CD4-positive, alpha-beta T cell treated with Interleukin-15 for 1 hour (primary cell): ENCODE measurements around the gene DNASE1L1.

Experiments
- DNase-seq: peaks from one replicate; pipeline ENCODE4 v3.0.0-alpha.2; 2020

Gene DNASE1L1

DNA sequence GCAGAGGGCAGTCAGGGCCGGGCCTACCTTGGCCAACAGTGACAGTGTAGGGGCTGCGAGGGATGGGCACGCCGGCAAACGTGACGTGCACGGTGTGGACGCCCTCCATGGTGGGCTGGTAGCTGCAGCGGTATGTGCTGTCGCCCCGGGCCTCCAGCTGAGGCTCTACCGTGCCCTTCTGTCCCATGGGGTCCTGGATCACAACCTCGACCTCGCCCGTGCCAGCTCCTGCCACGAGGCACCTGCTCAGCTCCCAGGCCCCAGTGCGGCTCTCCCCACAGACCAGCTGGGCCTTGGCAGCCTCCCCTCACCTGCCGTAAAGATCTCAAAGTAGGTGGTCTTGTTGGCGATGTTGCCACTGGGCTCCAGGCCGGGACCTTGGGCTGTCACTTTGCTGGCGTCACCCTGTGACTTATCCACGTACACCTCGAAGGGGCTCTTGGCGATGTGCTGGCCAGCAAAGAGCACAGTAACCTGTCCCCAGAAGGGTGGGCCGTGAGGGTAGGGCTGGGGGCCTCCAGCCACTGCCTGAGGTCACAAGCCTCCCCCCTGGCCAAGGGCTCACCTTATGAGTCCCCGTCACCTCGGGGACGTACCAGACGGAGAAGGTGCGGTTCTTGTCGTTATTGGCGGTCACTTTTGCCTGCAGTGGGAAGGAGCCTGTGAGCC lies 42.9 kb downstream of the DNASE1L1 start:
- no peak for DNase-seq

DNA sequence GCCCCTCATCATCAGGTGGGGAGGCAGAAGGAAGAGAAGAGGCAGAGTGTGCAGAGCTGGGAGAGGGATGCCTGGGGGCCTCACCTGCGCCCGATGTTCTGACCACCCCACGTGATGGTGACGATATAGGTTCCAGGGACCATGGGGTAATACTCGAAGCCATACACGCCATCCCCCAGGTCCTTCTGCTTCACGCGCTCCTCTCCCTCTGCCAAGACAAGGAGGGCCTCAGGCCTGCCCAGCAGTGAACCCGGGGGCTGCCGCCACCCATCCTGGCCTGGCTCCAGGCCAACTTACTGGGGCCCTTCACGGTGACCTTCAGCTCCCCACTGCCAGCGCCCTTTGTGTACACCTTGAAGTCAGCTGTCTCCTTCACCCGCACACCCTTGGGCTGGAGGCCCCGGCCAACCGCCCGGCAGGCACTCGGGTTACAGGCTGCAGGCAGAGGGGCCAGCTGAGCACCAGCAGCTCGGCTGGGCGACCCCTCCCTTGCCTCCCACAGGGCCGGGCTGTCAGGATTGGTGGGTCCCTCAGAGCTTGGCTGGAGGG lies 43.9 kb downstream of the DNASE1L1 start:
- no peak for DNase-seq

DNA sequence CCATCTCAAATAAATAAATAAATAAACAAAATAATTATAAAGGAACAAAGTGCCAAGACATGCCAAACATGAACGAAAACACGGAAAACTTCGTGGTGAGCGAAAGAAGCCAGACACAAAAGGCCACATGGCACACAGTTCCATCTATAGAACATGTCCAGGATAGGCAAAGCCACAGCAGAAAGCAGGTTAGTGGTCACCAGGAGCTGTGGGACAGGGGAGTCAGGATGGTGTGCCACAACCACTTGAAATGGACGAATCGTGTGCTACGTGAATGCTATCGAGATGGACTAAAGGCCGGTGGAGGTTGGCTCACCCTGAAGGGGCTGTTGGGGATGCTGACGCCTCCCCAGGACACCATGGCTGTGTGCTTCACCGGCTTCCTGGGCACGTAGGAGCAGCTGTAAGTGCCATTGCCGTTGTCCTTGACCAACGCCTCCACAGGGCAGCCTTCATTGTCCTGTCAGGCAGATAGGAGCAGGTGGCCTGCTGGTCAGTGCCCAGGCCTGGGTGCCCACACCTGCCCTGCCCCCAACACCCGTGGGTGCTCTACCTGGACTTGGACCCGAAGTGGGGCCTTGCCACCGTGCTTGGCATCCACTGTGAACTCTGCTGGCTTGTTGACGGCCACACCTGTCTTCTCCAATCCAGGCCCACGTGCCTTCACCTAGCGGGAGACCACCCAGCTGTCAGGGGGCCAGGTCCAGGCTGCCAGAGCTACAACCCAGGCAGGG lies 45.2 kb downstream of the DNASE1L1 start:
- DNase-seq = no peak

DNA sequence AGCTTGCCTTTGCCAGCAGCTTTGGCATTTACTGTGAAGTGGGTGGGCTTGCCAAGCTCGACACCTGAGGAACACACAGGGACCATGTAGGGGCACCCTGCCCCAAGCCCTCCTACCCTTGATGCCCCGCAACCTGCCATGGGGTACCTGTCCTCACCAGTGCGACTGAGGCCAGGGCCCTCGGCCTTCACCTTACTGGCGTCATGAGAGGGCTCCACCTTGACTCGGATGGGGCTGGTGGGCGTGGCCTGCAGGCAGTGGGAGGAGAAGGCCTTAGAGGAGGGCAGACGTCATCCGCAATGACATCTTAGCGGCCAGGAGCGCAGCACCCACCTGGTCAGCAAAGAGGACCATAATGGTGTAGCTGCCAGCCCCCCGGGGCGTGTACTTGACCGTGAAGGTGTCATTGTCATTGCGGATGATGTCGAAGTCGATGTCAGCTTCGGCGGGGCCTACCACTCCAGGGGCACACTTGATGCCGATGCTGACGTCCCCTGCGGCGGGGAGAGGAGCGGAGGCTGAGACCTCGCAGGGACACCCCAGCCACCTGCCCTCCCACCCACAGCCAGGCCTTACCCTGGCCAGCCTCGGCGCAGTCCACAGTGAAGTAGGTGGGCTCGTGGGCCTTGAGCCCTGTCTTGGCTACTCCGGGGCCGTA lies 46.8 kb downstream of the DNASE1L1 start:
- DNase-seq = no peak

DNA sequence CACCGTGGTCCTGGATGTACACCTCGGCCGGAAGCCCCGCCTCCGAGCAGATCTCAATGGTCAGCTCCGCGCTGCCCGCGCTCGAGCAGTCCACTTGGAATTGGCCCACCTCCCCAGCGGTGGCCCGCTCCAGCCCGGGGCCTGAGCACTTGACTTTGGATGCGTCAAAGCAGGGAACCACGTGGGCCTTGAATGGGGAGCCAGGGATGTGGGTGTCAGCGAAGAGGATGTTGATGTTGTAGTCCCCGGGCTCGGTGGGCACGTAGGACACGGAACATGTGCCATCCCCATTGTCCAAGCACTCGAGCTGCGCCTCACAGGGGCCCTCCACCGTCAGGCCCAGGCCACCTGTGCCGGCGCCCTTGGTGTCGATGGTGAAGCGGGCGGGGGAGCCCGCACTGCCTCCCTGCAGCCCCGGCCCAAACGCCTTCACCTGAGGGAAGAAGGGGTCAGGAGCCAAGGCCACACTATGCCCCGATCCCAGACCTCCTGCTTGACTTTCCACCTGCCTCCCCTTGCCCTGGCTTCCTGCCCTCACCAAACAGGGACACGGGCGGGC lies 48.8 kb downstream of the DNASE1L1 start:
- no peak for DNase-seq

DNA sequence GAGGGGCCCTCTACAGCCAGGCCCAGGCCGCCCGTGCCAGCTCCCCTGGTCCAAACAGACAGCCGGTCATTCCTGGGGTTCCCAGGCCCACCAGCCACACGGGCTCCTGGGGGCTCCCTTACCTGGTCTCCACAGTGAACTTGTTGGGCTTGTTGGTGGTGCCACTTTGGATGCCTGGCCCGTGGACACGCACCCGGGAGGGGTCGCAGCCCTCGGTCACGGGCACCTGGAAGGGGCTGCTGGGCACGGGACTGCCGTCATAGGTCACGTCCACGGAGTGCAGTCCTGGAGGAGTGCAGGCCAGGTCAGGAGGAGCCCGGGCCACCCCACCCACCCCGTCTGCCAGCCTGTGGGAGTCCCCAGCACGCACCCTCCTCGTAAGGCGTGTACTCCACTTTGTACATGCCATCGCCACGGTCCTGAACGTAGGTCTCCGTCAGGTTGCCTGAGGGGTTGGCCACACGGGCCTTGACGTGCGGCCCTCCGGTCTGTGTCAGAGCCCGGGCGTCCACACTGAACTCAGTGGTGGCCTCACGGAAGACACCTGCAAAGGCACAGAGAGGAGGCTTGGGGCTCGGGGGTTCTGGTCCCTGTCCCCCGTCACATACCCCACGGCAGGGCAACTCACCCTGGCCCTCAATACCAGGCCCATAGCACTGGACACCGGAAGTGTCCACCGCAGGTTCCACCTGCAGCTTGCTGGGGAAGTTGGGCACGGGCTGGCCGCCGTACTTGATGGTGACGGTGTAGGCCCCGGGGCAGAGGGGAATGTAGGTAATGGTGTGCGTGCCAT lies 49.5 kb downstream of the DNASE1L1 start:
- DNase-seq = no peak

DNA sequence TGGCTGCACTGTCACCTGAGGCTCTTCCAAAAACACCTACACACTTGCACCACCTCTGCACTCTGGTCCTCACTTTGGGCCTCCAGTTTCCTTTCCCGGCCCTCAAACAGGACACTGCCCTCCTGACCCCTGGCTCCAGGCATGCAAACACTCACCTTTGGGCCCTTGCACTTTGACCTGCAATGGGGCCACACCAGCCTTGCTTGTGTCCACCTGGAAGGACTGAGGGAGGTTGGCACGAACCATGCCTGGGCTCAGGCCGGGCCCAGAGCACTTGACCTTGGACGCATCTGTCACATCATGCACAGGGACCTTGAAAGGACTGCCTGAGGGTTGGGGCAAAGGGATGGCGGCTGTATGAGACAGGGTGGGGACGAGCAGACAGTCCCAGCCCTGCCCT lies 50.2 kb downstream of the DNASE1L1 start:
- DNase-seq = no peak

DNA sequence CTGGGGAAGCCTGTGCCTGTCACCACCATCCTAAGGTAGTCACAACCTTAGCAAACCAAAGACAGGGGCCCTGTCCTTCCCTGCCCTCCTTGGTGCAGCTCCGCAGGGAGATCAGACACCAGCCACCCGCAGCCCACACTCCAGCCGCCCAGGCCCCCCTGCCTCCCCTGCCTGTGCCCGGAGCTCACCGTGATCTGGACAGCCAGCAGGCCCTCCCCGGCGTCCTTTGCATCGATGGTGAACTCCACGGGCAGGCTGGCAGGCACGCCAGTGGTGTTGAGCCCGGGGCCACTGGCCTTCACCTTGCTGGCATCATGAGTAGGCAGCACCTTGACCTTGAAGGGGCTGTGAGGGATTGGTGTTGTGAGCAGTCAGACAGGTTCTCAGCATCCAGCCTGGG lies 51.0 kb downstream of the DNASE1L1 start:
- no peak for DNase-seq

DNA sequence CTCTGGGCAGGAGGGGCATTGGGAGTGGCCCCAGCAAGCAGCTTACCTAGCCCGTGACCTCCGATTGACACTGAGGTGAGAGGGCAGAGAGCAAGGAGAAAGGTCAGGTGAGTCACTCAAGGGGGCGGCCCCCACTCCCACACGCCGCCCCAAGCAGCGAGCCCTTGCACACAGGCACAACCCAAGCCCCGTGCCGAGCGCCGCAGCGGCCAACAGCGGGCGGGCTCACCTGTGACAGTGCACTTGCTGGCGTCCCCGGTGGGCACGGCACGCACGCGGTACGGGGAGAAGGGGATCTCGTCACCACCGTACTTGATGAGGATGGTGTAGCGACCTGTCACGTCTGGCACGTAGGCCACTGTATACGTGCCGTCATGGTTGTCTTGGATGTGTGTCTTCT lies 51.8 kb downstream of the DNASE1L1 start:
- DNase-seq = no peak

DNA sequence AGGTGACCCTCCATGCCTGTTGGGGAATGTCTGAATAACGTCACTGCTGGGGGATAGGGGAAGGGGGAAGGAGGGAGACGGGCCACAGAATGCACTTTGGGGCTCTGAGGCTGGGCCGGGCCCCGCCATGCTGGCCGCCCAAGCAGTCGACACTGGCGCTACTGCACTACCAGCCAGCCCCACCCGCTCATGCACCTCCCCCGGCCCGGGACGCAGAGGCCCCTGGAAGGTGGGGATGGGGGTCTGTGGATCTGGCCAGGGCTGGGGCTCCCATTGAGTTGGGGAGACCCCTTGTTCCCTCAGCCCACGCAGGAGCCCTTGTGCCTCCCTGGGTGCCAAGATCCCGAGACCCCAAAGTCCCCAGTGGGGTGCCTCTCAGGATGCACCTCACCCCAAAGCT lies 52.5 kb downstream of the DNASE1L1 start:
- DNase-seq = no peak

DNA sequence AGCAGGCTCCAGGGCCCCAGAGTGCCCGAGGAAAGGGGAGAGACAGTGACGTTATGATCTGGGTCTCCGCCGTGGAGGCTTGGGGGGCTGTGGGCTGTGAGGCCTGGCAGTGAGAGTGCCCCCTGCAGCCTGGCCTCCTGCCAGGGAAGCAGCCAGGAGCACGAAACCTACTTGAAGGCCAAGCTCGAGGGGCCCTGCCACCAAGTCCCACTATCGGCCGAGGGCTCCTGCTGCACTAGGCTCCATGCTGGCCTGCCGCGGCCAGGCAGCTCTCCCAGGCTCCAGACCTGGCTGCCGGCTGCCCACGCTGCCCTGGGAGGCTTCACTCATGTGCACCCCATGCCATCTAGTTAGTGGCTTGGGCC lies 53.3 kb downstream of the DNASE1L1 start:
- no peak for DNase-seq

DNA sequence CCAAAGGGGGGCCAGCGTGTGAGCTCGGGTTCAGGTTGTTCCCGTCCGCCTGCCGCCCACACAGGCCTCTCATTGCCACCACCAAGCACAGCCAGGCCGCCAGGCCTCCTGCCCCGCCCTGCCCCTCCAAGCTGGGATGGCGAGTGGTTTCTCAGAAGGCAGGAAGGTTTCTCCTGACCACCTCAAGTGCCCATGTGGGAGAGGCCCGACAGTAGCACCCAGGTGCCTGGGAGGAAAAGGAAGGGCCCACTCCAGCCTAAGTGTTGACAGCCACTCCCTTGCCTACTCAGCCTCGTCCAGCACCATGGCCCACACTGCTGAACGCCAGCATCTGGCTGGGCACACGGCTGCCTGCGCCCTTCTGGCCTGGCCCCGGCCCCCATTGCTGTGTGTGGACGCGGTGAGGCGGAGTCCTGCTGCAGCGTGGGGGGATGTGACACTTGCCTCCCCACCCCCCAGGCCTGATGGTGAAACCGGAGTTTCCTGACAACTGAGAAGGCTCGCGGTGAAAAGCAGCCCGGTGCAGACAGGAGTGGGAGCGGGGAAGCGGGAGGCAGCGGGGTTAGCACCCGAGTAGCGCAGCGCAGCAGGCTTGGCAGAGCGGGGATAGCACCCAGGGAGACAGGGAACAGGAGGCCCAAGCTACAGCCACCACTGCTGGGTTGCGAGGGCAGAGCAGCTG lies 53.8 kb downstream of the DNASE1L1 start:
- no peak for DNase-seq

DNA sequence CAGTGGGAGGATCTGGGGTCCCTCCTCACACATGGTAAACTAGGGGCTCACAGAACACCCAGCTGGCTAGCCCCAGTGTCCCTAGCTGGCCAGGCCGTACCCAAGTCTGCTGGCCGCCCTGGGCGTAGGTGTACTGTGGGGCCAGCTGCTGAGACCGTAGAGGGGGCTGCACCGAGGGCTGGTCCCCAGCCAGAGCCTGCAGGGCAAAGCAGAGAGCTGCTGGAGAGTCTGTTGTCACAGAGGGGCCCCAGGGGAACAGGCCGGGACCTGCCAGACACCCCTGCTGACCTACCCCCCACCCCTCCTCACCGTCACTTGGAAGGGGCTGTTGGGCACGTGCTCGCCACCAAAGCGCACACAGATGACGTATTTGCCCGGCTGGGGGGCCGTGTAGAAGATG lies 54.5 kb downstream of the DNASE1L1 start:
- DNase-seq = no peak

DNA sequence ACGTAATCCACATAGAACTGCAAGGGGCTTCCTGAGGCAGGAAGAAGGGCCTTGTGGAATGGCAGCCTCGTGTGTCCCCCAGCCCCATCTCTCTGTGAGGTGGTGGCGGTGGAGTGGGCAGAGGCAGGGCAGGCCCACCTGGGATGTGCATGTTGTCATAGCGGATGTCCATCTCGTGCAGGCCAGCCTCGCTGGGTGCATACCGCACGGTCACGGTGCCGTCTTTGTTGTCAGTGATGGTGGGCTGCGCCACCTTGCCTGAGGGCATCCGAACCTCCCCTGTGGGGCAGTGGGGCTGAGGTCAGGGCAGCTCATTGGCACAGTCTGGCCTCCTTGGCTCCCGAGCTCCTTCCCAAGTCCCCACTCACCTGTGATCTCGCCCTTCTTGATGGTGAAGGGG lies 55.0 kb downstream of the DNASE1L1 start:
- DNase-seq = no peak

DNA sequence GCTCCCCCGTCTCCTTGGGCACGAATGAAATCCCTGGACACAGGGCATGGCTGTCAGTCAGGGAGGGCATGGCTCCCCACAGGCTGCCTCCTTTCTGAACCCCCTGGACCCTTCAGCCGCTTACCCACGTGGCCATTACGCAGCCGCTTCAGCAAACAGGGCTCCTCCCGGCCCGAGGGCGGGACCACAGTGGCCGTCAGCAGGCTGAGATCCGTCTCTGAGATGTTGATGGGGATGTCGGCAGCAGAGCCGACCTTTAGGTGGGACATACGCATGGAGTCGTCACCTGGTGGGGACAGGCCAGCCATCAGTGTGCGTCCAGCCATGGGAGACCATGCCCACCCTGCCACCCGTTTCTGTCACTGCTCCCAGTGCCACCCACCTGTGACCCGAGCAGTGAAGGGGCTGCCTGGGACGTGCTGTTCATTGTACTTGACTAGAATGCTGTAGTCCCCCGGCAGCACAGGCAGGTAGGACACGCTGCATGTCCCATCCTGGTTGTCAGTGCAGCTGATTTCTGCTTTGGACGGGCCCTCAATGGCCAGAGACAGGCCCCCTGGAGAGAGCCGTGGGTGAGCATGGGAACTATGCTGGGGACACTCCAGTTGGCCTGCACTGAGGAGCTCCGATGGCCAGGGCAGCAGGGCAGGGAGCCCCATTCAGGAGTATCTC lies 55.7 kb downstream of the DNASE1L1 start:
- no peak for DNase-seq

DNA sequence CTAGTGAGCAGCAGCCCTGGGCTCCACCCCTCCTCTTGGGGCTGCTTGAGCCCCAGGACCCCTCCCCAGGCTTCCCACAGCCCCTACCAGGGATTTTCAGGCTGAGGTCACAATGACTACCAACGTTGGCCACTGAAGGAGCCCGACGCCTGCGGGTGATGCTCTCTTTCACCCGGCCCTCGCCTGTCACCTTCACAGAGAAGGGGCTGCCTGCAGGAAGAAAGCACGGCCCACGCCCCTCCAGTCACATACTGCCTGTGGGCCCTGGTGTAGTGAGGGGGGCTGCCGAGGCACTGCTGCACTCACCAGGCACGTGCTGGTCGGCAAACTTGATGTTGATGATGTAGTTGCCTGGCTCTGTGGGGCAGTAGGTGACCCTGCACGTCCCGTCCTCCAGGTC lies 56.6 kb downstream of the DNASE1L1 start:
- no peak for DNase-seq

DNA sequence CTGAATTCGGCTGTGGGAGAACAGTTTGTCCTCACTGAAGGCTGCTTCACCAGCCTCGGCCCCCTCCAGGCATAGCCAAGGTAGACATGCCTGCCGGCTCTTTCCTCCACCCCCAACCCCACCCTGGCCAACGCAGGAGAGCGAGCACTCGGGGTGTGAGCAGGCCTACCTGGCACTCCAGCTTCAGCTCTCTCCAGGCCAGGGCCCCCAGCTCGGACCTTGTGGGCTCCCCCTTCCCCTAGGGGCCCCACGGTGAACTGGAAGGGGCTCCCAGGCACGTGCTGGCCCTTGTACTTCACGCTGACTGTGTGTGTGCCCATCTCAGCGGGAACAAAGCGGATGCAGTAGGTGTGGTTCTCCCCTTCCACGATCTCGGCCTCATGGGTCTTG lies 57.0 kb downstream of the DNASE1L1 start:
- no peak for DNase-seq
